Activated CD8-positive, alpha-beta memory T cell treated with anti-CD3 and anti-CD28 coated beads for 36 hours (primary cell): ENCODE measurements around the gene PCCA. TPM values are rescaled to one million over a fixed set of nuclear protein-coding genes. Genes with fewer than 3 reads are reported as not detected.

Experiments used
- CTCF ChIA-PET: fragments of 350-600 bp; sonication (Branson Sonifier 250); formaldehyde crosslinking; loops from one replicate; lab custom pipeline; 2021; ENCODE audit warnings: antibody characterized with exemption; lab: Charles Lee
- POLR2A ChIA-PET: fragments of 350-600 bp; sonication (Branson Sonifier 250); formaldehyde crosslinking; loops from one replicate; lab custom pipeline; 2021; ENCODE audit warnings: antibody characterized with exemption; lab: Charles Lee
- total RNA-seq, 2 experiments: library from RNA; stranded (reverse); gene quantifications; one replicate each; pipeline ENCODE4 v1.2.3, GENCODE V29; 2021

Gene PCCA
- total RNA-seq, 2 experiments from 2014 or later: 7.7 to 9.3 TPM

GRCh38 chr13:100175078-100175802 is 86.3 kb downstream of the PCCA start:
- POLR2A ChIA-PET: no interaction called here
- CTCF ChIA-PET: no interaction called here

- POLR2A ChIA-PET: no interaction called here
Measured at GRCh38 chr13:100175803-100176182, 86.9 kb downstream of the PCCA start.

DNA sequence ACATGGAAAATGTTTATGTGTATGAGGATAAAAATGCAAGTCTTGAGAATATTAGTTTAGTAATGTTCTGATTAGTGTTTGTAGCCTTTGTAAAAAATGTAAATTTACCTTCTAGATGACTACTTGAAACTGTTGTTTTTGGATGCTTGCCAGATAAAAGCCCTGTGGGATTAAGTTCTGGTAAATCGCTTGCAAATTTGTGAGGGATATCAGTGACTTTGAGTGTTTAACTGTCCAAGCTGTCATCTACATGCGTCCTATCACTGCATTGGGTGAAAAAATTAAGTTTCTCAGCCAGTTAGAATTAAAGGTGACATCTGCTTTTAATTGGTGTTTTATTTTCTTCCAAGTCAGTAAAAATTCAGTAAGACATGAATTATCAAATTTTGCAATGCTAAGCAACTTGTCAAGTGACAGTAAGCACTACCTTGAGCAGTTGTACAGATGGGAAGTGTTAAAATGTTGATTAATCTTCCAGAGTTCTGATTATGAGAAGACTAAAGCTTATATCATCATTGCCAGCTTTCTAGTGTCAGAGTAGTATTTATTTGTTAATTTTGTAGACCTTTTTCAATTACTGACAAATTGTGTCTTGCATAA is 88.0 kb downstream of the PCCA start:
- CTCF ChIA-PET: no interaction called here
- POLR2A ChIA-PET: no interaction called here

More at GRCh38 chr13:100175803-100176182, 86.9 kb downstream of the PCCA start:
- CTCF ChIA-PET: no interaction called here

DNA sequence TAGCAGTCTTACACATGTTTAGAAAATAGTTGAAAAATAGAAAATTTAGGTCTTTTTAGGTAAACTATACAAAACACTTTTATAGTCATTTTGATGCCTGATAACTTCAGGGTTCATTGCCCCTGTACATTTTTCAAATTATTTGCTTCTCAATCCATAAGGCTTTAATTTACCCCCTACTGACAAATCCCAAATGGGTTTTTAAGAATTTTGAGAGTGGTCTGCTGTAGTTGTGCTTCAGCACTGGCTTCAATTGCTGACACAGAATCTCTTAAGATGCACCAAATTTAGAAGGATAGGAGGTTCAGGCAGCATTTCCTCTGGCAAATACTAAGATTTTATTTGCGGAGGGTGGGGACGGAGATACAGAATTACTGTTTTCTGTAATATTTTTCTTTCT is 89.4 kb downstream of the PCCA start:
- ChIA-PET POLR2A (no interaction called here), CTCF (no interaction called here)

GRCh38 chr13:100179276-100179675 is 90.4 kb downstream of the PCCA start:
- ChIA-PET POLR2A (no interaction called here), CTCF (no interaction called here)

- POLR2A ChIA-PET: no interaction called here
- CTCF ChIA-PET: interaction anchor here (1.5 kb wide), 1 partner anchor 10 kb away, joined by 5 read pairs; no protein-coding TSS in a partner anchor
Measured at GRCh38 chr13:100182900-100183490, 94.1 kb downstream of the PCCA start.

DNA sequence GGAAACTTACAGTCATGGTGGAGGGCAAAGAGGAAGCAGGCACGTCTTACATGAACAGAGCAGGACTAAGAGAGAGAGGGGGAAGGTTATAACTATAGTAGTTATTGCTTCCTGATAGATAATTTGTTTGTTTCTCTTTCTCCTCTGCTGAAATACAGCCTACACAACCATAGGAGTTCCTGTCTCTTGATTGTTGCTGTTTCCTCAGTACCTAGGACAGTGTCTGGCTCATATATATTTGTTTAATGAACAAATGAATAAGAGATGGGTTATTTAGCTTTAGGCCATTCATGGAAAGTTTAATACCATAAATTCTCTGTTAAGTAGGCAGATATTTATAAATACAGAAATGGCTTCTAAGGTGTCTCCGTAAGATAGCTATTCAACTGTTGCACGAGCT is 95.2 kb downstream of the PCCA start:
- POLR2A ChIA-PET: no interaction called here
- CTCF ChIA-PET: interaction anchor here (1.5 kb wide), 1 partner anchor 11 kb away, joined by 5 read pairs; no protein-coding TSS in a partner anchor

DNA sequence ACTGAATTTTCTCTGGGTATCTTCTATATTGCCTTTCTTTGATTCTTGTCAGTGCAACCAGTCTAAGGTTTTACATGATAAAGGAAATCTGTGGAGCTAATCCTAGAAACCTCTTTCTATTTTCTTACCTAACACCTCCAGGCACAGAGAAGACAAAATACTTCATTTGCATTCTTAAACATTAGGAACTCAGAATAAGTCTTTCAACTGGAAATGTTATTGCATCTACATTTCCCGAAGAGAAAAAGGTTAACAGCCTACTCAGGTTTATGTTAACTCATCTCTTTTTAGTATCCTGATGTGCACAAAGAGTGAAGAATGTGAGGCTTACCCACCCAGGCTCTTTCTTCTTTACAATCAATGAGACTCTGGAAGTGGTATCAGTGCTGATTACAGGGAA is 106.7 kb downstream of the PCCA start:
- CTCF ChIA-PET: no interaction called here
- POLR2A ChIA-PET: no interaction called here

DNA sequence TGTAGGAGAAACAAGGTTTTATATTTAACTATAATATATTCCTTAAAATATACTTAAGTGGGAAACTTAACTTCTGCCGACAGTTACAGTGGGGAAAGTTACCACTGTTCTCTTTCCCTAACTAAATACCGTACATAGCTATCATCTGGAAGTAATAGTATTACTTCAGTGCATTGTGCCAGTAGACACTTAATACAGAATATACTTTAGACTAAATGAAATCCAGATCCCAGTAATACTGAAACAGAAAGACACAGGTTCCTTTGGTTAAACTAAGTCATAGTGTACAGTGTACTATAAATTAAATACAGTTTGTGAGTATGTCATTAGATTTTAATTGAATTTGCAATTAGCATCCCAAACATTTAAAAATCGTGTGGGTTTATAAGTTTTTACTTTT is 107.5 kb downstream of the PCCA start:
- POLR2A ChIA-PET: no interaction called here
- CTCF ChIA-PET: no interaction called here

DNA sequence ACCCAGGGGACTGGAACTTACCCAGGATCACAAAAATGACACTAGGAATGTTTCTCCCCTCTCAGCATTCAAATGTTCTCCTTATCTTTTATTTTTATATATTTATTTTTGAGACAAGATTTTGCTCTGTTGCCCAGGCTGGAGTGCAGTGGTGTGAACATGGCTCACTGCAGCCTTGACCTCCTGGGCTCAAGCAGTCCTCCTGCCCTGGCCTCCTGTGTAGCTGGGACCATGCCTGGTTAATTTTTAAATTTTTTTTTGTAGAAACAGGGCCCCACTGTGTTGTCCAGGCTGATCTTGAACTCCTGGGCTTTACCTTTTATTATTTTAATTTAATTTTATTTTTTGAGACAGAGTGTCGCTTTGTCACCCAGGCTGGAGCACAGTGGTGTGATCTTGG is 108.2 kb downstream of the PCCA start:
- CTCF ChIA-PET: no interaction called here

DNA sequence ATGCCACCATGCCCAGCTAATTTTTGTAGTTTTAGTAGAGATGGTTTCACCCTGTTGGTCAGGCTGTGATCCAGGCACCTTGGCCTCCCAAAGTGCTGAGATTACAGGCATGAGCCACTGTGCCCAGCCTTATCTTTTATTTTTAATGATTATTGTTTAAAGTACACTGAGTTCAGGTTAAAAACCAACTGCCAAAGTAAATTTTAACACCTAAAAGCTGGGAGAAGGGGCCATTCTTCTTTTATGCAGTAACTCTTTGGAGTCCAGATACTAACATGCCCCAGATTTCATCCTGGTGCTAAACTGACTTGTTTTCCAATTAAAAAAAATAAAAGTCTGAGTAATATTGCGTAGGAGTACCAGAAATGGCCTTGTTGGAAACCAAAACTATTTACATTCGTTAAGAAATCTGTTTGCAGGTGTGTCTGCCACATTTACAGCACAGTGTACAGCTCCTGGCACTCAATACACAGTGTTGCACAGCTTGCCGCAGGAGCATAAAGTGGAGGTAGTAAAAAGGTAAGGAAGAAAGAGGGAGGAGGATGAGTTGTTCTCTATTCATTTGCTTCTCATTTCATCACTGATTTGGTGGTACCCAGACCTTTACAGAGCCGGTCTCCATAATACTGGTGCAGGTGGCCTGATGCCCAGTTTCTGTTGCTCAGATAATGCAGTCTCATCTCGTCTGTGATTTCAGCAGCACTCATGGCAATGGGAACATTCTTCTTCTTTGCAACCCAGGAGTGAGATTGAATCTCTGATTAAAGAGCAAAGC is 108.9 kb downstream of the PCCA start:
- POLR2A ChIA-PET: no interaction called here

More for the DNA sequence above, 108.2 kb downstream of the PCCA start:
- POLR2A ChIA-PET: no interaction called here

DNA sequence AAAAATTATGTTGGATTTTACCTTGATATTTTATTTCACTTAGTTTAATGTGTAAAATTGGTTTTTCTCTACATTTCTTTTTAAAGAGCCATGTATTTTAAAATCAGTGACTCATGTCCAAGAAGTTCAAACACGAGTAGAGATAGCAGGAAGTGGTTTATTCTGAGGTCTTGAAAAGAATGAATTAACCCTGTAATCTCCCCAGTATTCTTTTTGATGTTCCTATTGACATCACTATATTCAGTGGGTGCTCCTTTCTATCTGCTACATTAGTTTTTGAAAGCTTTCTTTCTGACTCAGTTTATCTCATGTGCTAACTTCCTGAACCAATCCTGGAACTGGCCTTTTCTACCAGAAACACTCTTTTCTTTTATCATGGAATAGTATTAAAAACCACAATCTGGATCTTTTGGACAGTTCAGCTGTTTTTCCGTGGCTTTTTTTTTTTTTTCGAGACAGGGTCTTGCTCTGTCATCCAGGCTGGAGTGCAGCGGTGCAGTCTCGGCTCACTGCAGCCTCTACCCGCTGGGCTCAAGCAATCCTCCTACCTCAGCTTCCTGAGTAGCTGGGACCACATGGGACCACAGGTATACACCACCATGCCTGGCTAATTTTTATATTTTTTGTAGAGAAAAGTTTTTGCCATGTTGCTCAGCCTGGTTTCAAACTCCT is 114.9 kb downstream of the PCCA start:
- POLR2A ChIA-PET: no interaction called here
- CTCF ChIA-PET: interaction anchor here (0.7 kb wide), 1 partner anchor 411 kb away, joined by 3 read pairs; no protein-coding TSS in a partner anchor

More for the DNA sequence above, 108.9 kb downstream of the PCCA start:
- CTCF ChIA-PET: no interaction called here

- ChIA-PET POLR2A (no interaction called here), CTCF (no interaction called here)
Measured at GRCh38 chr13:100208002-100208401, 119.1 kb downstream of the PCCA start.

- POLR2A ChIA-PET: no interaction called here
- CTCF ChIA-PET: no interaction called here
Measured at GRCh38 chr13:100208626-100209025, 119.7 kb downstream of the PCCA start.

DNA sequence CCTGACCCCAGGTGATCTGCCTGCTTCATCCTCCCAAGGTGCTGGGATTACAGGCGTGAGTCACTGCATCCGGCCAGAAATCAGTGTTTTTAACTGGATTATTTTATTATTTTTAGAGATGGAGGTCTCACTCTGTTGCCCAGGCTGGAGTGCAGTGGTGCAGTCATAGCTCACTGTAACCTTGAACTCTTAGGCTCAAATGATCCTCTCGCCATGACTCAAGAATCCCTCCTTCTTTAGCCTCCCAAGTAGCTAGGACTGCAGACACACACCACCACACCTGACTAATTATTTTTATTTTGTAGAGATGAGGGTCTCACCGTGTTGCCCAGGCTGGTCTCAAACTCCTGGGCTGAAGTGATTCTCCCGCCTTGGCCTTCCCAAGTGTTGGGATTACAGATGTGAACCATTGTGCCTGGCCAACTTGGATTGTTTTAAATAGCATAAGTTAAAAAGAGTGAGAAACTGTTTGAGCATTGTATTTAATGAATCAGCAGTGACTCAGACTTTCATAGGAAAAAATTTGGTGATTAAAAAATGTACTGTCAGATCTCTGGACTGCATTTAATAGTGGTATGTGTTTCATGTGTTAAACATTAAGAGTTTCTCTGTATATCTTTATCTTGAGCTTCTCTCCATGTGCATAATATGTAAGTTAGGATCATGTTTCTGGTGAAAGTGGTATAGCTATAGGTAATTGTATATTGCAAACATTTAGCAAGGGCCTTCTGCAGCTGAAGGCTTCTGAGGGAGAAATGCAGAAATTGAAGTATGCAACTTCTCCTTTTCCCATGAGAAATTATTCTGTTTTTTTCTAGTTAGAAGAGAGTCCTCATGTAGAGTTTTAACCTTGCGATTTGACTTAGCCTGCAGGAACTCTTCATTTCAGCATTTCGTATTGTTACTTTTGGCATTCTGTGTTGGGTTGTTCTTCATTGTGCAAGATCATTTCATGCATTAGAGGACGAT is 121.2 kb downstream of the PCCA start:
- POLR2A ChIA-PET: no interaction called here
- CTCF ChIA-PET: interaction anchor here (0.6 to 1.3 kb wide), 4 partner anchors 7 to 285 kb away, joined by 3 to 5 read pairs (median 3); no protein-coding TSS in a partner anchor

- POLR2A ChIA-PET: no interaction called here
- CTCF ChIA-PET: interaction anchor here (0.6 to 1.3 kb wide), 2 partner anchors 8 to 21 kb away, joined by 3 to 5 read pairs; no protein-coding TSS in a partner anchor
Measured at GRCh38 chr13:100211016-100211710, 122.3 kb downstream of the PCCA start.

DNA sequence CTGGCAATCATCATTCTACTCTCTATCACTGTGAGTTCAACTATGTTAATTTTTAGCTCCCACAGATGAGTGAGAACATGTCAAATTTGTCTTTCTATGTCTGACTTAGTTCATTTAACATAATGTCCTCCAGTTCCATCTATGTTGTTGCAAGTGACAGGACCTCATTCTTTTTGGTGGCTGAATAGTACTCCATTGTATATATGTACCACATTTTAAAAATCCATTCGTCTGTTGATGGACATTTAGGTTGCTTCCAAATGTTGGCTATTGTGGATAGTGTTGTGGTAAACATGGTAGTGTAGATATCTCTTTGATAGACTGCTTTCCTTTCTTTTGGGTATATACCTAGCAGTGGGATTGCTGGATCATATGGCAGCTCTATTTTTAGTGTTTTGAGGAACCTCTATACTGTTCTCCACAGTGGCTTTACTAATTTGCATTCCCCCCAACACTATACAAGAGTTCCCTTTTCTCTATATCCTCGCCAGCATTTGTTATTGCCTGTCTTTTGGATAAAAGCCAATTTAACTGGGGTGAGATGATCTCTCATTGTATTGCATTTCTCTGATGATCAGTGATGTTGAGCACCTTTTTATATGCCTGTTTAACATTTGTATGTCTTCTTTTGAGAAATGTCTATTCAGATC is 124.1 kb downstream of the PCCA start:
- ChIA-PET POLR2A (no interaction called here), CTCF (no interaction called here)
